ENCODE measurements around the gene TENM4.
"Not testable (repeated sequence)": the region's sequence is repeated elsewhere in the genome, so short reads cannot be mapped to it uniquely, and the experiment has no call there.

Gene TENM4

GRCh38 chr11:78898266-78898775 lies 542.5 kb downstream of the TENM4 start:
- no peak overlapping the region for H3K4me3 Mint-ChIP-seq

DNA sequence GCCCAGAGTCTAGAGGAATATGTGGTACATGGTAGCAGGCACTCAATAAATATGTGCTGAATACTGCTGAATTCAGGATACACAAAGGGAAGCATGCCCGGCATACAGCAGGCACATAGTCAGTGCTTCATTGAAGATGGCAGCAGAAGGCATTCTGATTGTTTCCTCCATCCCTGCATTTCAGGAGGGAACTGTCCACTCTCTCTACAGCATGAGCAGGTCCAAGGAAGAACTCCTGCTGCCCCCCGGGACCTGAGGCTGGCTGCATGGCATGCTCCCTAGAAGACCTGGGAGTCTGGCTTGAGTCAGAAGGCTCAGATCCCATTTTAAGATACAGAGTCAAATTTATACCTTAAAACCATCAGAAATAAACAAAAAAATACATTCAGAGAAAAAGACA lies 546.8 kb downstream of the TENM4 start:
- Mint-ChIP-seq H3K4me3 (no peak overlapping the region), H3K9me3 (ENCODE audit: low read depth) (no peaks in the 10 kb centered on the region), H3K27ac (no peak overlapping the region), H3K27me3 (peaks cover 2% of the 10 kb centered on the region), H3K36me3 (no peaks in the 10 kb centered on the region), H3K4me1 (ENCODE audit: low read depth) (no peaks in the 10 kb centered on the region)

More at GRCh38 chr11:78898266-78898775, 542.5 kb downstream of the TENM4 start:
- Mint-ChIP-seq H3K27ac (no peak overlapping the region), H3K36me3 (no peaks in the 10 kb centered on the region), H3K9me3 (ENCODE audit: low read depth) (no peaks in the 10 kb centered on the region), H3K4me1 (ENCODE audit: low read depth) (no peaks in the 10 kb centered on the region), H3K27me3 (peaks cover 6% of the 10 kb centered on the region)

GRCh38 chr11:78889698-78890097 lies 551.1 kb downstream of the TENM4 start:
- no peaks in the 10 kb centered on the region for H3K4me1 Mint-ChIP-seq (ENCODE audit: low read depth)
- H3K27ac Mint-ChIP-seq: no peak overlapping the region
- no peaks in the 10 kb centered on the region for H3K36me3 Mint-ChIP-seq
- H3K9me3 Mint-ChIP-seq (ENCODE audit: low read depth): no peaks in the 10 kb centered on the region
- H3K27me3 Mint-ChIP-seq: peaks cover 4% of the 10 kb centered on the region
- H3K4me3 Mint-ChIP-seq: no peak overlapping the region

DNA sequence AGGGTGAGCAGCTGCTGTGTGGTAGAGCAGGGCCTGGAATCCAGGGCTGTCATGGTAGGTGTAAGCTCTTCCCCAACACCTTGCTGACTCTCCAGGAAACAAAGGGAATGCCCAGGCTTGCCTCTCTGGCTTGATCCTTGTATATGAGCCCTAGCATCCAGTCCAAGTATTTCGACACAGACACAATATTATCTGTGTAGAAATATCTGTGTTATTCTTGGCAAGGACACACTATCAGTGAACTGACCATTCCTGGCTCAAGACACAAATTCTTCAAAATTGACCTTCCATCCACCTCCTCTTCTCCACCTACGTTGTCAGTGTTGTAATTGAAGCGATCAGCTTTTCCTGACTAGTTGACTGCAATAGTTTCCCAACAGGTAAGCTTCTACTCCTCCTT lies 554.2 kb downstream of the TENM4 start:
- Mint-ChIP-seq H3K4me1 (ENCODE audit: low read depth) (no peaks in the 10 kb centered on the region), H3K9me3 (ENCODE audit: low read depth) (no peaks in the 10 kb centered on the region), H3K36me3 (no peaks in the 10 kb centered on the region), H3K27me3 (peaks cover 4% of the 10 kb centered on the region), H3K27ac (no peak overlapping the region), H3K4me3 (no peak overlapping the region)

- no peak overlapping the region for H3K4me3 Mint-ChIP-seq
- H3K27me3 Mint-ChIP-seq: peaks cover 4% of the 10 kb centered on the region
- no peaks in the 10 kb centered on the region for H3K36me3 Mint-ChIP-seq
- no peak overlapping the region for H3K27ac Mint-ChIP-seq
- H3K9me3 Mint-ChIP-seq (ENCODE audit: low read depth): no peaks in the 10 kb centered on the region
- H3K4me1 Mint-ChIP-seq (ENCODE audit: low read depth): no peaks in the 10 kb centered on the region
These were observed 556.1 kb downstream of the TENM4 start for GRCh38 chr11:78884761-78885160.

GRCh38 chr11:78883506-78883905 lies 557.3 kb downstream of the TENM4 start:
- H3K9me3 Mint-ChIP-seq (ENCODE audit: low read depth): no peaks in the 10 kb centered on the region
- H3K4me3 Mint-ChIP-seq: no peak overlapping the region
- no peaks in the 10 kb centered on the region for H3K36me3 Mint-ChIP-seq
- H3K4me1 Mint-ChIP-seq (ENCODE audit: low read depth): no peaks in the 10 kb centered on the region
- H3K27ac Mint-ChIP-seq: no peak overlapping the region
- peaks cover 2% of the 10 kb centered on the region for H3K27me3 Mint-ChIP-seq

DNA sequence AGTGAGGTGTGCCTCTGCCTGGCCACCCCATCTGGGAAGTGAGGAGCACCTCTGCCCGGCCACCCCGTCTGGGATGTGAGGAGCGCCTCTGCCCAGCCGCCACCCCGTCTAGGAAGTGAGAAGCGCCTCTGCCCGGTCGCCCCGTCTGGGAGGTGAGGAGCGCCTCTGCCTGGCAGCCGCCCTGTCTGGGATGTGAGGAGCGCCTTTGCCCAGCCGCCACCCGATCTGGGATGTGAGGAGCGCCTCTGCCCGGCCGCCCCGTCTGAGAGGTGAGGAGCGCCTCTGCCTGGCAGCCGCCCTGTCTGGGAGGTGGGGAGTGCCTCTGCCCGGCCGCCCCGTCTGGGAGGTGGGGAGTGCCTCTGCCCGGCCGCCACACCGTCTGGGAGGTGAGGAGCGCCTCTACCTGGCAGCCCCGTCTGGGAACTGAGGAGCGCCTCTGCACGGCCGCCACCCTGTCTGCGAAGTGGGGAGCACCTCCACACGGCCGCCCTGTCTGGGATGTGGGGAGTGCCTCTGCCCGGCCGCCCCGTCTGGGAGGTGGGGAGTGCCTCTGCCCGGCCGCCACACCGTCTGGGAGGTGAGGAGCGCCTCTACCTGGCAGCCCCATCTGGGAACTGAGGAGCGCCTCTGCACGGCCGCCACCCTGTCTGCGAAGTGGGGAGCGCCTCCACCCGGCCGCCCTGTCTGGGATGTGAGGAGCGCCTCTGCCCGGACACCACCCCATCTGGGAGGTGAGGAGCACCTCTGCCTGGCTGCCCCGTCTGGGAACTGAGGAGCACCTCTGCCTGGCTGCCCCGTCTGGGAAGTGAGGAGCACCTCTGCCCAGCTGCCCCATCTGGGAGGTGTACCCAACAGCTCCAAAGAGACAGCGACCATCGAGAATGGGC lies 561.5 kb downstream of the TENM4 start:
- H3K9me3 Mint-ChIP-seq (ENCODE audit: low read depth); H3K27ac Mint-ChIP-seq; H3K36me3 Mint-ChIP-seq; H3K27me3 Mint-ChIP-seq; H3K4me1 Mint-ChIP-seq (ENCODE audit: low read depth); H3K4me3 Mint-ChIP-seq: not testable (repeated sequence)

DNA sequence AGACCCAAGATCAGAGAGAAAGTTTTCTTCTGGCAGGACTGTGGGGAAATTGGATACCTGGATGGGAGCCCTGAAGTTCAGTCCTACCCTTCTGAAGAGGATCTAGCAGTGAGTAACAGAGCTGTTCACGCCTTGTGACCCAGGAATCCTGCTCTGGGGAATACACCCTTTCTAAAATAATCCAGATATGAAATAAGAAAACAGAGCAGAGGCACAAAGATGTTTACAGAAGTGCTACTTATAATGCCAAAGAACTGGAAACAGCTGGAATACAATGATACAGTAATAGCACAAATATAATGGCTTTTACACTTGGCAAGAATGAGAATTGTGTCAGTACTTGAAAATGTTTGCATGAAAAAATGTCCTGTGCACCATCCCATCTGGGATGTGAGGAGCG lies 562.2 kb downstream of the TENM4 start:
- Mint-ChIP-seq H3K4me3 (no peak overlapping the region), H3K36me3 (no peaks in the 10 kb centered on the region), H3K4me1 (ENCODE audit: low read depth) (no peaks in the 10 kb centered on the region), H3K27ac (no peak overlapping the region), H3K27me3 (peaks cover 4% of the 10 kb centered on the region), H3K9me3 (ENCODE audit: low read depth) (peaks cover 4% of the 10 kb centered on the region)

DNA sequence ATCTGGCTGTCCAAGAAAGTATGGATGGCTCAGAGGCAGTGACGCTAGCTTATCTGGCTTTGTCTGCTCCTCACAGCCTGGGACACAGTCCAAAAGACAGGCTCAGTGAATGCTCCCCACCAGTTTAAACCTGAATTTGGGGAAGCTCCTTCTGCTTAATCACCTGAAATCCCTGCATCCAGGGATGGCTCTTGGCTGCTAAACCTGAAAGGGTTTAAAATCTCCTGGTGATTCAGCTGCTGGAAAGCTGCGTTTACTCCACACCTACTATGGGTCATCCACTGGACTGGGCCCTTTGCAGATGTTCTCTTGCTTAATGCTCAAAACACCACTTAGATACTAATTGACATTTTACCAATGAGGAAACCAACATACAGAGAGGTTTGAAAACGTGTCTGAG lies 564.2 kb downstream of the TENM4 start:
- Mint-ChIP-seq H3K27ac (no peak overlapping the region), H3K27me3 (peaks cover 4% of the 10 kb centered on the region), H3K4me3 (no peak overlapping the region), H3K36me3 (no peaks in the 10 kb centered on the region), H3K9me3 (ENCODE audit: low read depth) (peaks cover 4% of the 10 kb centered on the region), H3K4me1 (ENCODE audit: low read depth) (no peaks in the 10 kb centered on the region)

GRCh38 chr11:78870655-78871054 lies 570.2 kb downstream of the TENM4 start:
- H3K36me3 Mint-ChIP-seq: no peaks in the 10 kb centered on the region
- no peaks in the 10 kb centered on the region for H3K9me3 Mint-ChIP-seq (ENCODE audit: low read depth)
- peaks cover 11% of the 10 kb centered on the region for H3K27me3 Mint-ChIP-seq
- no peaks in the 10 kb centered on the region for H3K4me1 Mint-ChIP-seq (ENCODE audit: low read depth)
- H3K4me3 Mint-ChIP-seq: no peak overlapping the region
- no peak overlapping the region for H3K27ac Mint-ChIP-seq

- Mint-ChIP-seq H3K9me3 (ENCODE audit: low read depth) (no peaks in the 10 kb centered on the region), H3K27ac (no peak overlapping the region), H3K4me3 (no peak overlapping the region), H3K27me3 (peaks cover 7% of the 10 kb centered on the region), H3K36me3 (no peaks in the 10 kb centered on the region), H3K4me1 (ENCODE audit: low read depth) (no peaks in the 10 kb centered on the region)
These were observed 571.5 kb downstream of the TENM4 start for GRCh38 chr11:78869293-78869692.

DNA sequence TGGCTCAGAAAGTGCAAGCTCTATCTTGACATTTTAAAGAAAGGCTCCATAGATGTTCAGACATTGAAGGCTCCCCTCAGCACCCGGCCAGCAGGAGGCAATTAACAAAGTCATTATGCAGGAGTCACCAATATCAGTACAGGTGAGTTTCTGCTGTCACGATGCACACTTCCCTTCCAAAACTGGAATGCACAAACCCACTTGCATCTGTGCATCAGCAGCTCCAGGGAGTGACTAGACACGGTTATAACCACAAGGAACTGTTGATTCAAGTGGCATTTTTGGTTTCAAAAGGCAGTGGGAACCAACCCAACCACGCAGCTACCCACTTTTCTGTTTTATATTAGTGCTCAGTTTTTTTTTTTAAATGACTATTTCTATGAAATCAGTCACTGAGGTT lies 572.3 kb downstream of the TENM4 start:
- Mint-ChIP-seq H3K4me3 (no peak overlapping the region), H3K4me1 (ENCODE audit: low read depth) (no peaks in the 10 kb centered on the region), H3K9me3 (ENCODE audit: low read depth) (no peaks in the 10 kb centered on the region), H3K36me3 (no peaks in the 10 kb centered on the region), H3K27ac (no peak overlapping the region), H3K27me3 (peaks cover 11% of the 10 kb centered on the region)

DNA sequence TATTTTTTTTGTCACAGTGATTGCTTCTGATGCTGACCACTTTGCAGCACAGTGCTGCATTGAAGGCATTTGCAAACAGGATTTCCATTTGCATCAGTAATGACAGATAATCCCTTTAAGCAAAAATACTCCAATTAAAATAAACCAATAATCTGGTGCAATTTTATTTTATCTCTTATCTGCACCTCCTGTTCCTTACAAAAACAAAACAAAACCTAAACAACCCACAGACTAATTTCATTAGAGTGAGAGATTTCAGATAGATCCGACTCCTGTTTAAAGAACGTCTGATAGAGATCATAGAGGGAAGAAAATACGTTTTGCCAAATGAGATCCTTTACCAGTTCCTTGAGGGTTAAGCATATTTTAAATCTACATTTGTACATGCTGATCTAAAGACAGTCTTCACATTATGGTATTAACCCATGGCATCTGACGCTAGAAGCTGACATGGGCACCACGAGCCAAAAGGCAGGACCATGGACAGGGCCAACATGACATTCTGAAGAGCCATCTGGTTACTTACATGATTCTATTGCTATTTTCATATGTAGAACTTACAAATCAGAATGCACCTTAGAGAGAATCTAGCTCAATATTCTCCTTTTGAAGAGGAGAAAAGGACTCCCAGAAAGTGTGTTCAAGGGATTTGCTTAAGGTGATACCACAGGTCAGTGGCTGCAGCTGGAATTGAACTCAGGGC lies 580.0 kb downstream of the TENM4 start:
- H3K27ac Mint-ChIP-seq: no peak overlapping the region
- no peaks in the 10 kb centered on the region for H3K4me1 Mint-ChIP-seq (ENCODE audit: low read depth)
- no peaks in the 10 kb centered on the region for H3K36me3 Mint-ChIP-seq
- no peaks in the 10 kb centered on the region for H3K9me3 Mint-ChIP-seq (ENCODE audit: low read depth)
- H3K27me3 Mint-ChIP-seq: peaks cover 6% of the 10 kb centered on the region
- no peak overlapping the region for H3K4me3 Mint-ChIP-seq

- Mint-ChIP-seq H3K36me3 (no peaks in the 10 kb centered on the region), H3K4me1 (ENCODE audit: low read depth) (no peaks in the 10 kb centered on the region)
These were observed 583.1 kb downstream of the TENM4 start for GRCh38 chr11:78857688-78858087.

GRCh38 chr11:78856211-78856610 lies 584.6 kb downstream of the TENM4 start:
- no peaks in the 10 kb centered on the region for H3K36me3 Mint-ChIP-seq
- no peaks in the 10 kb centered on the region for H3K4me1 Mint-ChIP-seq (ENCODE audit: low read depth)
- no peaks in the 10 kb centered on the region for H3K27me3 Mint-ChIP-seq
- H3K9me3 Mint-ChIP-seq (ENCODE audit: low read depth): no peaks in the 10 kb centered on the region
- H3K27ac Mint-ChIP-seq: no peak overlapping the region
- no peak overlapping the region for H3K4me3 Mint-ChIP-seq

More at GRCh38 chr11:78857688-78858087, 583.1 kb downstream of the TENM4 start:
- H3K4me3 Mint-ChIP-seq: no peak overlapping the region
- H3K27me3 Mint-ChIP-seq: peaks cover 3% of the 10 kb centered on the region
- no peak overlapping the region for H3K27ac Mint-ChIP-seq
- no peaks in the 10 kb centered on the region for H3K9me3 Mint-ChIP-seq (ENCODE audit: low read depth)
